Esophagus (tissue), 2 donors: ENCODE results near the gene ZBTB34. TPM values are rescaled to one million over a fixed set of nuclear protein-coding genes. Genes with fewer than 3 reads are reported as not detected.

Experiments used
- H3K27ac ChIP-seq, 2 donors: one replicate each; pipeline ENCODE4 v1.5.1; 2013; ENCODE audit warnings: low read depth in 2 of 2, mild to moderate bottlenecking in 2 of 2, inconsistent platforms in 1 of 2, low read length in 1 of 2, moderate library complexity in 1 of 2
- H3K27me3 ChIP-seq, 2 donors: one replicate each; pipeline ENCODE4 v1.6.1; 2013; ENCODE audit warnings: low read length in 2 of 2, control low read depth in 1 of 2, mild to moderate bottlenecking in 1 of 2; ENCODE audit not compliant: insufficient read depth in 2 of 2, control insufficient read depth in 1 of 2
- H3K36me3 ChIP-seq, 2 donors: one replicate each; pipeline ENCODE4 v1.6.1; 2013; ENCODE audit warnings: low read length in 1 of 2; ENCODE audit not compliant: control insufficient read depth in 2 of 2, insufficient read depth in 2 of 2
- H3K4me1 ChIP-seq, 2 donors: one replicate each; pipeline ENCODE4 v1.6.1; 2013; ENCODE audit warnings: low read length in 1 of 2; ENCODE audit not compliant: control insufficient read depth in 2 of 2, insufficient read depth in 2 of 2
- H3K4me3 ChIP-seq, 2 donors: one replicate each; pipeline ENCODE4 v1.5.1; 2013; ENCODE audit warnings: low read length in 2 of 2, mild to moderate bottlenecking in 2 of 2, low read depth in 1 of 2, moderate library complexity in 1 of 2
- H3K9me3 ChIP-seq, 2 donors: one replicate each; pipeline ENCODE4 v1.6.1; 2013; ENCODE audit warnings: mild to moderate bottlenecking in 2 of 2, low read depth in 1 of 2, low read length in 1 of 2, moderate library complexity in 1 of 2; ENCODE audit not compliant: control insufficient read depth in 2 of 2, insufficient read depth in 1 of 2
- WGBS, 2 donors: extraction: QIAGEN DNeasy Blood & Tissue Kit; methylation state at CpG; one replicate each; pipeline ENCODE4 v1.1.7; 2013; 5-methylcytosine and 5-hydroxymethylcytosine counted together
- polyA plus RNA-seq, 2 donors: library from polyadenylated mRNA; stranded (reverse); fragments of 200-250 nt; gene quantifications; one replicate each; pipeline ENCODE4 v1.2.3, GENCODE V29; 2013
- donor health status: healthy with polysubstance abuse.
- donor health status: Bipolar disorder and iron deficiency.

The ZBTB34 gene
- polyA plus RNA-seq, 2 donors: 1.4 to 1.5 TPM

DNA sequence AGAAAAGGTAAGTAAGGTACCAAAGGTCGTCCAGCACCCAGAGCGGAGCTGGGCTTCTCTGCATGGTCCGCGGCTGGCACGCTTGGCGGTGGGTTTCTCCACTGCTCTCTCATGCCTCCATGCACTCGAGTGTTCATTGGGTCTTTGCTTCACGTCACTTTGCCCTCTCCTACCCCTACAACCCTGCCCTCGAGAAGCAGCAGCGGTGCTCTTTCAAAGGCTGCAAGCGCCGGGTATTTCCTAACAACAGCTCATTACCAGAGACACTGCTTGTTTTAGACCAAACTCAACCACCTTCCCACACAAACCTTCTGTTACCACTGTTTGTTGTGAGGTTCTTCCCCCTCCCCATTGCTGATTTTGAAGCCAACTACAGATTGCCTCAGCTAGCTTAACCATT lies 21.5 kb upstream of the ZBTB34 start:
- H3K4me1 ChIP-seq: peaks cover 3 to 8% of the 10 kb centered on the region in 2 donors
- no peaks in the 10 kb centered on the region for H3K9me3 ChIP-seq
- peaks cover 0 to 13% of the 10 kb centered on the region in 2 donors for H3K36me3 ChIP-seq
- H3K27me3 ChIP-seq: no peaks in the 10 kb centered on the region
- 83% methylated on average over 12 of the region's 12 CpGs for whole genome bisulfite sequencing, 2 donors
- peak overlapping the region in 1 of 2 donors; percentile 6 for H3K27ac ChIP-seq
- H3K4me3 ChIP-seq: no peak overlapping the region

DNA sequence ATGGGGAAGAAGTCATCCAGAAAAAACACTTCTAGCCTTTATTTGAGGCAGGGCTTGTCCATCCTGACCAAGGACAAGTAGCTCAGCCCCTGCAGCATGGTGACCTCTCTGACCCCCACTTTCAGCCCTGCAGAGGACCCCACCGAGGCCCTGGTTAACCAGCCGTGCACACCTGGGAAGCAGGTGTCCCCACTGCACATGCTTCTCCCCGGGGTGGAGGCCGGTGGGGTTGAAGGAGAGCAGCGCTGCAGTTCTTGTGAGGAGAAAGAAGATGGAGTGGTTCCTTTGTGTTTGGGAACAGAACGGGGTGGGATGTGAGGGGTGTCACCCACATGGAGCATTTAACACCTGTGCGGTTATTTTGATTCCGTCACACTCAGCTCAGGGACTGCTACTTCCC lies 21.1 kb upstream of the ZBTB34 start:
- WGBS, 2 donors: 85 to 86% methylated on average over 8 of the region's 8 CpGs
- H3K4me1 ChIP-seq: peaks cover 3 to 8% of the 10 kb centered on the region in 2 donors
- H3K9me3 ChIP-seq: no peaks in the 10 kb centered on the region

GRCh38 chr9:126842220-126842842 lies 18.1 kb upstream of the ZBTB34 start:
- H3K9me3 ChIP-seq: no peaks in the 10 kb centered on the region
- peaks cover 3 to 8% of the 10 kb centered on the region in 2 donors for H3K4me1 ChIP-seq
- H3K27me3 ChIP-seq: no peaks in the 10 kb centered on the region
- 92 to 93% methylated on average over 13 of the region's 13 CpGs for WGBS, 2 donors
- H3K36me3 ChIP-seq: peaks cover 0 to 7% of the 10 kb centered on the region in 2 donors
- no peak overlapping the region for H3K27ac ChIP-seq
- no peak overlapping the region for H3K4me3 ChIP-seq

More for the DNA sequence above, 21.1 kb upstream of the ZBTB34 start:
- H3K36me3 ChIP-seq: peaks cover 0 to 13% of the 10 kb centered on the region in 2 donors
- H3K4me3 ChIP-seq: no peak overlapping the region
- no peak overlapping the region for H3K27ac ChIP-seq
- H3K27me3 ChIP-seq: no peaks in the 10 kb centered on the region

GRCh38 chr9:126842977-126843799 lies 17.3 kb upstream of the ZBTB34 start:
- peaks cover 3 to 8% of the 10 kb centered on the region in 2 donors for H3K4me1 ChIP-seq
- WGBS, 2 donors: 79 to 83% methylated on average over 10 of the region's 10 CpGs
- H3K36me3 ChIP-seq: peaks cover 0 to 7% of the 10 kb centered on the region in 2 donors
- no peaks in the 10 kb centered on the region for H3K27me3 ChIP-seq
- no peak overlapping the region for H3K4me3 ChIP-seq
- no peaks in the 10 kb centered on the region for H3K9me3 ChIP-seq
- no peak overlapping the region for H3K27ac ChIP-seq

GRCh38 chr9:126844085-126844484 lies 16.4 kb upstream of the ZBTB34 start:
- Histone ChIP-seq H3K27ac (no peak overlapping the region), H3K27me3 (no peaks in the 10 kb centered on the region), H3K4me1 (peaks cover 0 to 6% of the 10 kb centered on the region in 2 donors), H3K9me3 (no peaks in the 10 kb centered on the region), H3K4me3 (no peak overlapping the region), H3K36me3 (no peaks in the 10 kb centered on the region)
- 38 to 39% methylated on average over 5 of the region's 5 CpGs for WGBS, 2 donors

DNA sequence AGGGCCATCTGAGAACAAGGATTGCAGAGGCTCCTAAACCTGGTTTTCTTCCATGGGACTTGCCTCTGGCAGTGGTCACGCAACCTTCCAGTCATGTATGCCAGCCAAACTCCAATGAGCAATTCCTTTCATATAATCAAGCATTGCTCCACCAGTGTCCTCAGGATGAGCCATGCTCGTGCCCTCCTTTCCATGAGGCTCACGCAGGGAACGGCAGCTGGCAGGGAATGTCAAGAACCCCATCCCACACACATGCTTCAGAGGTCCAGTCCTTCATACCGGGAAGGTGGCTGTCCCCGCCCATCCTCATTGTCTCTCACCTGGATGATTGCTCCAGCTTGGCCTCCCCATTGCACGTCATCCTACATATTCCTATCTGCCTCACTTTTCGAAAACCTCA lies 13.4 kb upstream of the ZBTB34 start:
- WGBS, 2 donors: 89 to 95% methylated on average over 8 of the region's 8 CpGs
- Histone ChIP-seq H3K27ac (no peak overlapping the region), H3K4me3 (no peak overlapping the region), H3K36me3 (no peaks in the 10 kb centered on the region), H3K27me3 (no peaks in the 10 kb centered on the region), H3K4me1 (peaks cover 0 to 2% of the 10 kb centered on the region in 2 donors), H3K9me3 (no peaks in the 10 kb centered on the region)

- H3K4me1 ChIP-seq: no peaks in the 10 kb centered on the region
- H3K9me3 ChIP-seq: no peaks in the 10 kb centered on the region
- H3K27ac ChIP-seq: no peak overlapping the region
- 73 to 78% methylated on average over 8 of the region's 8 CpGs for WGBS, 2 donors
- H3K27me3 ChIP-seq: no peaks in the 10 kb centered on the region
- no peak overlapping the region for H3K4me3 ChIP-seq
- no peaks in the 10 kb centered on the region for H3K36me3 ChIP-seq
Observed at GRCh38 chr9:126849591-126850225, 10.7 kb upstream of the ZBTB34 start.

DNA sequence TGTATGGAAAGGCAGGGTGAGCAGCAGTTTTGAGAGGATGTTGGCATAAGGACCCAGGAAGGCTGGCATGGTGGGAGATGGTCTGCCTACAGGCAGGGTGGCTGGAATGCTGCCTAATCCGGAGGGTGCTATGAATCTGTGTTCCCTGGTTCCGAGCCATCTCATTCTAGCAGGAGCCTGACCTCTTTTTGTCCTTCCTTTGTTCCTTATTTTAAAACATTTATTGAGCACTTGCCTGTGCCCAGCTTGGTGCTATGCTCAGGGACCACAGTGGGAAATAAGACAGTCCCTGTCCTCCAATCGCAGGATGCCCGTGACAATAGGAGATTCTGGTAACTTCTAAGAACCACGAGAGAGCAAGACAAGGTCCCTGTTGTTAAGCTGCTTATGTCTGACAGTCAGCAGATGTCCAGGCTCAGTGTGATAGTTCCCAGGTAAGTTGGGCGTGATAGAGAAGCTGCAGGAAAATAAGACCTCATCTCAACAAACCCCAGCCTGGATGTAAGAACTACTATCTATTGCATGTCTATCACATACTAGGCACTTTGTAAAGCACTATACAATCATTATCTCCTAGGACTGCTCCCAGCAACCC lies 9.1 kb upstream of the ZBTB34 start:
- Histone ChIP-seq H3K36me3 (no peaks in the 10 kb centered on the region), H3K9me3 (no peaks in the 10 kb centered on the region), H3K27ac (no peak overlapping the region), H3K4me1 (no peaks in the 10 kb centered on the region), H3K4me3 (no peak overlapping the region), H3K27me3 (no peaks in the 10 kb centered on the region)
- WGBS, 2 donors: 79 to 81% methylated on average over 6 of the region's 6 CpGs

DNA sequence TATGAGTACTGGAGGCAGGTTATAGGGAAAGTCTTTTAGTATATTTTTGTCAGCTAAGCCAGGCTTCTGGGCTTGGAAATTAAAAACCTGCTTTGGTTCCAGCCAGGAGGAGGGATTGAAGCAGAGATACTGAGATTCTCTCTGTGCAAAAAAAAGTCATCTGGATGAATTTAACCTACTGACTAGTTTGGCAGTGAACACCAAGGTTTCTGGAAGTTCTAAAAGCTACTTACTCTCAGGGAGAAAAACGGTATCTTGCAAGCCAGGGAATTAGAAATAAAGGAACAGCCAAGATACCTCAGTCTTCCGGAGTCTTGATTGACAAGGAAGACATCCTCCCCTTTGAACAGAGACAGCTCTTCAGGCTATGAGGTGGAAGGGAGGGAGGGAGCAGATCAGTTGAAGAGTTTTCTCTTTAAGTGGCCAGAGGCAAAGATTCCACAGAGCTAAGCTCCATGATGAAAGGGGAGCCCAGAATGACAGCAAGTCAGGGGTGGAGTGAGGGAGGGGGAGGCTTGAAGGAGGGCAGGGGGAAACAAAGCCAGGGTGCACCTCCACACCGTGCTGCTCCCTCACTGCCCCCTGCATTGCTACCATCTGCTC lies 8.3 kb upstream of the ZBTB34 start:
- WGBS, 2 donors: 34% methylated on average over 3 of the region's 3 CpGs
- Histone ChIP-seq H3K9me3 (no peaks in the 10 kb centered on the region), H3K4me3 (no peak overlapping the region), H3K27me3 (no peaks in the 10 kb centered on the region), H3K36me3 (no peaks in the 10 kb centered on the region), H3K27ac (no peak overlapping the region), H3K4me1 (no peaks in the 10 kb centered on the region)
